ENCODE data around the gene BCAM.

BCAM gene

DNA sequence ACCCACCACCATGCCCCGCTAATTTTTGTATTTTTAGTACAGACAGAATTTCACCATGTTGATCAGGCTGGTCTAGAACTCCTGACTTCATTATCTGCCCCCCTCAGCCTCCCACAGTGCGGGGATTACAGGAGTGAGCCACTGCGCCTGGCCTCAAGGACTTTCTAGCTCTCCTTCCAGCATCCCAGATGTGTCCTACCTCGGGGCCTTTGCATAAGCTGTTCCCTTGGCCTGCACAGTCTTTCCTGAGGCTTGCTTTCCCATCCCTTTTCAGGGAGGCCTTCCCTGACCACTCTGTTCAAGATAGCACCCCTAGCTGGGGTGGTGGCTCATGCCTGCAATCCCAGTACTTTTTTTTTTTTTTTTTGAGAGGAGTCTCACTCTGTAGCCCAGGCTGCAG is 14.3 kb upstream of the BCAM start:
- DNase-seq = no peak

DNA sequence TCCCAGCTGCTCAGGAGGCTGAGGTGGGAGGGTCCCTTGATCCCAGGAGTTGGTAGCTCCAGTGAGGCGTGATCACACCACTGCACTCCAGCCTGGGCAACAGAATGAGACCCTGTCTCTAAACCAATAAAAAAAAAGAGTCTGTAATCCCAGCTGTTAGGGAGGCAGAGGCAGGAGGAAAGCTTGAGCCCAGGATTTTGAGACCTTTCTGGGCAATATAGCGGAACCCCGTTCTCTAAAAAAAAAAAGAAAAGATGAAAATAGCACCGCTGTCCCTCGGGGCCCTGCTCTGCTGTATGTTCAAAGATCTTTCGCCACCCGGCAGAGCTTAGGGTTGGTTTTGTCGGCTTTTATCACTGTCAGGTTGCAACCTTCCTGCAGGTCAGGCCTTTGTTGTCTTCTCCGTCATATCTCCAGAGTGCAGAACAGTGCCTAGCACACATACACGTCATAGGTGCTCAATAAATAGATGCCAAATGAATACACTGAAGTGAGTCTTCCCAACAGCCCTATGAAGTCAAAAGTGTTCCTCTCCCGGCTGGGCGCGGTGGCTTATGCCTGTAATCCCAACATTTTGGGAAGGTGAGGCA is 13.4 kb upstream of the BCAM start:
- no peak for DNase-seq

- no peak for DNase-seq
These were observed 12.2 kb upstream of the BCAM start for GRCh38 chr19:44796701-44797115.

GRCh38 chr19:44799627-44800346 is 9.1 kb upstream of the BCAM start:
- no peak for DNase-seq

DNA sequence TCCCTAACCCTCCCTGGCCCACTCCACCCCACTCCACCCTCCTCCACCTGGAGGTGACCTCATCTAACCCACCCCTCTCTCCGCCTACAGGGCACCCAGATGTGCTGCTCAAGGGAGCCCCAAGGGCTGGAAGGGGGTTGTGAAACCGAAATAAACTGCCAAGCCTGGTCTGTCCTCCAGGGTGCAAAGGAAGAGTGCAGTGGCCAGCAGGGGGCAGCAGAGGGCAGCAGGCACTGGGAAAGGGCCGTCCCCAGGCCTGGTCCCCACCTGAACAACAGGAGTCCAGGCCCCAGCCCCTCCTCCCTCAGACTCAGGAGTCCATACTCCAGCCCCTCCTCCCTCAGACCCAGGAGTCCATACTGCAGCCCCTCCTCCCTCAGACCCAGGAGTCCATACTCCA is 8.4 kb upstream of the BCAM start:
- DNase-seq = no peak

DNA sequence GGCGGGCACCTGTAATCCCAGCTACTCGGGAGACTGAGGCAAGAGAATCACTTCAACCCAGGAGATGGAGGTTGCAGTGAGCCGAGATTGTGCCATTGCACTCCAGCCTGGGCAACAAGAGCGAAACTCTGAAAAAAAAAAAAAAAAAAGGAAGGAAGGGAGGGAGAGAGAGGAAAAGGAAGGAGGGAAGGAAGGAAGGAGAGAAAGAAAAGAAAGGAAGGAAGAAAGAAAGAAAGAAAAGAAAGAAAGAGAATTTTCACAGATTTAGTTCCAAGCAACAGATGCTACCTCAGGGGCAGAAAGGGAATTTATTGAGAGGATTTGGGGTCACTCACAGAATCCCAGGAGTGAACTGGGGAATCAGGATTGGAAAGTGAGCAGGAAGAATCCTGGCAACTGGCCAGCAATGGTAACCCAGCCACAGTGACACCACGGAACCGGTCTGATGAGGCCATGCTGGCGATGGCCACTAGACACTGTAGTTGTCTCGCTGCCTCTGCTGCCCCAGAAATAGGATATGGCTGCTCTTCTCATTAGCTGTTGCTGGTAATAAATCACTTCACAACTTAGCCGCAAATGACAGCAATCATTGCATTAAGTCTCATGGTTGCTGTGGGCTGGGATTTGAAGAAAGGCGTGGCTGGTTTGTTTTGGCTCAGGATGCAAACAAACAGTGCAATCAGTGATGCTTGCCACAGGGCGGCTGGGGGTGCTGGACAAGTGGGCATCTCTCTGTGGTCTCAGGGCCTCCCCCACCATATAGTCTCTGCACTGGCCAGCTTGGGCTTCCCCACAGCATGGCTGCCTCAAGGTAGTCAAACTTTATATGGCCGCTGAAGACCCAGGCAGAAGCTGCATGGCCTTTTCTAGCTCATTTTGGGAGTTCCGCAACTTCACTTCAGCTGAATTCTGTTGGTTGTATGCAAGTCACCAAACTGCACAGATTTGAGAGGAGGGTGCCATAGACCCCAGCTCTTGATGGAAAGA is 5.2 kb upstream of the BCAM start:
- no peak for DNase-seq

GRCh38 chr19:44806291-44806690 is 2.6 kb upstream of the BCAM start:
- DNase-seq = no peak

DNA sequence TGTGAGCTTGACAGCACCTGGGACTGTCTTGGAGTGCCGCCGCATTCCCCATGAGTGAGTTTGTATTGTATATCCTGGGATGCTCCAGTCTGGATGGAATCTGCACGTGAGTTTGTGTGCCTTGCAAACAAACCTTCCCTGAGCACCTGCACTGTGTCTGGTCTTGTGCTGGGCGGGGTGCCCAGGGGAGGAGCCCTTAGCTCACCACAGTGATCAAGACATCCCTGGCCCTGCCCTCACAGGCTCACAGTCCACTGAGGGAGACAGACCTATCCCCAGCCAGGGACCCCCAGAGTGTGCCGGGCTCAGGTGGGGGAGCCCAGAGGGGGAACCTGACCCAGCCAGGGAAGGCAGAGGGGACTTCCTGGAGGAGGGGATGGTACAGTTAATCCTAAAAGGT is 1.7 kb upstream of the BCAM start:
- no peak for DNase-seq

DNA sequence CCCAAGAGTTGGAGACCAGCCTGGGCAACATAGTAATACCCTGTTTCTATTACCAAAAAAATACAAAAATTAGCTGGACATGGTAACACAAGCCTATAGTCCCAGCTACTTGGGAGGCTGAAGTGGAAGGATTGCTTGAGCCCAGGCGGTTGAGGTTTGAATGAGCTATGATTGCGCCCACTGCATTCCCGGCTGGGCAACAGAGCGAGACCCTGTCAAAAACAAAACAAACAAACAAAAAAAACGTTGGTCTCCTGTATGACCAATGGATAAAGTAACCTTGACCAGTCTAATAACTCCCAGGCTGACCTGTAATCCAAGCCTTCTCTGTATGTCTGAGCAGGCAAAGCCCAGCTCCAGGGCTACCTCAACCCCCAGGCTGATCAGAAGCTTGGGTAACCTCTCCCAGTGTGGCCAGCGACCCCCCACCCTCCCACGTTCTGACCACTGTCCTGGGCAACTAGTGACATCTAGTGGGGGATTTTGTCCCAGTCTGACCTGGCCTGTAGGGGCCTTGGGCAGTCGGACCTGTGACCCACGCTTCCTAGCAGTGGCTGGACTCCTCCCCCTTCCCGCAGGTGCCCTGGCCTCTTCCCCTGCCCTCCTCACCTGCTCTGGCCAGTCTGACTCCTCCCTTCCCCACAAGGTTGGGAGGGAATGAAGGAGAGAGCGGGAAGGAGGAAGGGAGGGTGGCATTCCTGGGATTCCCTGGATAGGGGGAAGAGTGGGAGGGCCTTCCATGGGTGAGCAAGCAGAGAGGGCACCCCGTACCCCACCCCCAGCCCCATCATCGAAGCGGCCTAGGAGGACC is 1.0 kb upstream of the BCAM start:
- DNase-seq = no peak

GRCh38 chr19:44809577-44810233 is 802 bp downstream of the BCAM start:
- no peak for DNase-seq

GRCh38 chr19:44810234-44811121 is 1.6 kb downstream of the BCAM start:
- no peak for DNase-seq

DNA sequence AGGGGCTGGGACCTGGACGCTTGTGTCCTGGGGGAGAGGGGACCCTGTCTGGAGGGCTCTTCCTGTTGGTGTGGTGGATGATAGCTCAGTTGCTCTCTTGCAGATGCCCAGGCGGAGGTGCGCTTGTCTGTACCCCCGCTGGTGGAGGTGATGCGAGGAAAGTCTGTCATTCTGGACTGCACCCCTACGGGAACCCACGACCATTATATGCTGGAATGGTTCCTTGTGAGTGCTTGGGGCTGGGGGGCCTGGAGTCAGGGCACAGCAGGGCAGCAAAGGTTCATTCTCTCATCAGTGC is 2.2 kb downstream of the BCAM start:
- DNase-seq = no peak

- no peak for DNase-seq
These were observed 3.3 kb downstream of the BCAM start for GRCh38 chr19:44812142-44812718.

DNA sequence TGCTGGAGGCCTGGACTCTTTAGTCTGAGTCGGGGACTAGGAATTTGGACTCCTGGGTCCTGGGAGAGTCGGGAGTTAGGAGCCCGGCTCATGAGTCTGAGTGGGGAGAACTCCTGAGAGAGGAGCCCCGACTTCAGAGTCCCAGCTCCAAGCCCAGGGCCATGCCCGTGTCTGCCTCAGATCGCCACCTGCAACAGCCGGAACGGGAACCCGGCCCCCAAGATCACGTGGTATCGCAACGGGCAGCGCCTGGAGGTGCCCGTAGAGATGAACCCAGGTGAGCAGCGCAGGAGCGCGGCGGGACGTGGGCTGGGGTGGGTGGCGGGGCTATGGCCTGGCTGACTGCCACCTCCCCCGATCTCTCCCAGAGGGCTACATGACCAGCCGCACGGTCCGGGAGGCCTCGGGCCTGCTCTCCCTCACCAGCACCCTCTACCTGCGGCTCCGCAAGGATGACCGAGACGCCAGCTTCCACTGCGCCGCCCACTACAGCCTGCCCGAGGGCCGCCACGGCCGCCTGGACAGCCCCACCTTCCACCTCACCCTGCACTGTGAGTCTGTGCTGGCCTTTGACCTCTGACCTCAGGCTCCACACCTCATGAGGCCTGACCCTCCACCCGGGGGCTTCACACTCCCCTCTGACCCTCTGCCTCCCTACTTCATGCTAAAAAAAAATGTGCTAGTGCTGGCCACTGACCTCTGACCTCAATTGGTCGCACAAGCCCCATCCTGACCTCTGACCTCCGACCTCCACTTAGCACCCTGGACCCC is 4.4 kb downstream of the BCAM start:
- no peak for DNase-seq

- DNase-seq = no peak
These were observed 5.1 kb downstream of the BCAM start for GRCh38 chr19:44813841-44814470.

DNA sequence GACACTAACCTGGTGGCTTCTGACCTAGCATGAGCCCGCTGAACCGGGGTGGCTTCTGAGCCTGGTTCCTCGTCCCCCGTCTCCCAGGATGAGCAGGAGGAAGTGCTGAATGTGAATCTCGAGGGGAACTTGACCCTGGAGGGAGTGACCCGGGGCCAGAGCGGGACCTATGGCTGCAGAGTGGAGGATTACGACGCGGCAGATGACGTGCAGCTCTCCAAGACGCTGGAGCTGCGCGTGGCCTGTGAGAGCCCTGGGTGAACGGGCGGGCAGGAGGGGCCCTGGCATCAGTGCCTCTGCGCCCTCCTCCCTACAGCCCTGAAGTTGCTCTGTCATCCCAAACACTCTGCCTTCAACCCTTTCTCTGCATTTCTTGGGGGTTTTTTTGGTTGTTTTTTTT is 5.6 kb downstream of the BCAM start:
- no peak for DNase-seq

DNA sequence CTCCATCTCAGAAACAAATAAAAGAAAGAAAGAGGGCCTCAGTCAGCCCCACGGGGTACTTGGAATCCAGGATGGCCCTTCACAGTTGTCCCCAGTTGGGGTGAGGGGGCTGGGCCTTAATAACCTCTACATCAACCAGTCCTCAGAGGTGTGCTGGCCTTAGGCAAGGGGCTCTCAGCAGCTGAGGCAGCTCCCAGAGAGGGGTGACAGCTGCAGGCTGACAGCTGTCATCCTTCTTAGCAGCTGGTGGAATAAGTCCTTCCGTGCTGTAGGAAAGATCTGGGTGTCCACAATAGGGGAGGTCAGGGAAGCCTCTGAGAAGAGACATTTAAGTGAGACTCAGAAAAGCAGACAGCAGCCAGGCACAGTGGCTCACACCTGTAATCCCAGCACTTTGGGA is 7.4 kb downstream of the BCAM start:
- DNase-seq = no peak

DNA sequence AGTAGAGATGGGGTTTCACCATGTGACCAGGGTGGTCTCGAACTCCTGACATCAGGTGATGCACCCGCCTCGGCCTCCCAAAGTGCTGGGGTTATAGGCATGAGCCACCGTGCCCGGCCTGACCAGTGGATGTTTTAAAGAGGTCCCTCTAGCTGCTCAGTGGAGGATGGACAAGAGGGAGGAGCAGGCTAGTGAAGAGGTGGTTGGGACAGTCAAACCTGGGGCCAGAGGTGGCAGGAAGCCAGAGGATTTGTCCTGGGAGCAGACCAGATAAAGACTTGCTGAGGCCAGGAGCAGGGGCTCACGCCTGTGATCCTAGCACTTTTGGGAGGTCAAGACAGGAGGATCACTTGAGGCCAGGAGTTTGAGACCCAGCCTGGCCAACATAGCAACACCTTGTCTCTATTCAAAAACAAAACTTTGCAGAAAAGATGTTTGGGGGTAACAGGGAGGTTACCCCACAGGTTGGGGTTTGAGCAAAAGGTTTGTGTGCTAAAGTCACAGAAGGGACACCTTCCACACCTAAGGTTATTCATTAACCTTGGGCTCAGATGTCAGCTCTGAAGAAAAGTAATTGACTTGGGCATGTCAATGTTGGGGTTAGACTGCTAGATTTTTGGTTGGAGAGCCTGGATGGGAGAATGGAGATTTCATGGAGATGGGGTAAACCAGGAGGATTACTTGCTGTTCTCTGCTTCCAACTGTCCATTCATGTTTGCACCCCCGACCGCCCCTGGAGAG is 9.0 kb downstream of the BCAM start:
- DNase-seq = no peak

GRCh38 chr19:44818466-44819031 is 9.6 kb downstream of the BCAM start:
- no peak for DNase-seq

Measured in cortex of kidney (tissue), 1 donor.